ENCODE data around the gene CASP2.

DNA sequence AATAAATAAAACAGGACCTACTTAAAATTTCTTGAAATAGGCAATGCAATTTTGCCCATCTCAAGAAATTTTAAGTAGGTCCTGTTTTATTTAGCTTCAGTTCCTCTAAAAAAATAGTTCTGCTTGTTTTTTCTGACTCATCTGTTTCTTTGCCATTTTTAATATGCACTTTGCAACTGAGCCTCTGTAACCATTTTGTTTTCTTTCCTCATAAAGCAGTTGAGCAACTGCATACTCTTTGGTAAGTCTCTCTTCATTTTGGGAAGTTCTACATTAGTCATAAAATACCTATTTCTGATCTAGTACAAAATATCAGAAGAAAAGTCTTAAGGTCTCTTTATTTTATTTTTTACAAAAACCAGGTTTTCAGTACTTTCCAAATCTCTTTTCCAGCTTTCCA is 48.3 kb upstream of the CASP2 start:
- TF ChIP-seq, protein P1, sequence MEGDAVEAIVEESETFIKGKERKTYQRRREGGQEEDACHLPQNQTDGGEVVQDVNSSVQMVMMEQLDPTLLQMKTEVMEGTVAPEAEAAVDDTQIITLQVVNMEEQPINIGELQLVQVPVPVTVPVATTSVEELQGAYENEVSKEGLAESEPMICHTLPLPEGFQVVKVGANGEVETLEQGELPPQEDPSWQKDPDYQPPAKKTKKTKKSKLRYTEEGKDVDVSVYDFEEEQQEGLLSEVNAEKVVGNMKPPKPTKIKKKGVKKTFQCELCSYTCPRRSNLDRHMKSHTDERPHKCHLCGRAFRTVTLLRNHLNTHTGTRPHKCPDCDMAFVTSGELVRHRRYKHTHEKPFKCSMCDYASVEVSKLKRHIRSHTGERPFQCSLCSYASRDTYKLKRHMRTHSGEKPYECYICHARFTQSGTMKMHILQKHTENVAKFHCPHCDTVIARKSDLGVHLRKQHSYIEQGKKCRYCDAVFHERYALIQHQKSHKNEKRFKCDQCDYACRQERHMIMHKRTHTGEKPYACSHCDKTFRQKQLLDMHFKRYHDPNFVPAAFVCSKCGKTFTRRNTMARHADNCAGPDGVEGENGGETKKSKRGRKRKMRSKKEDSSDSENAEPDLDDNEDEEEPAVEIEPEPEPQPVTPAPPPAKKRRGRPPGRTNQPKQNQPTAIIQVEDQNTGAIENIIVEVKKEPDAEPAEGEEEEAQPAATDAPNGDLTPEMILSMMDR (optimal IDR thresholded peaks at IDR 0.05 in 1 of 3, IDR thresholded peaks at IDR 0.05 in 1 of 3, conservative IDR thresholded peaks at IDR 0.05 in 1 of 3; ENCODE audit: extremely low read depth in 1 of 3, insufficient read depth in 2 of 3, low read length in 3 of 3), result no peak
- TF ChIP-seq EZH2 (IDR thresholded peaks at IDR 0.05; ENCODE audit: low read length), result no peak

Data from keratinocyte (primary cell).